Activated CD8-positive, alpha-beta T cell treated with anti-CD3 and anti-CD28 coated beads for 36 hours (primary cell): Measurements from ENCODE around the gene PRKG1. TPM values are rescaled to one million over a fixed set of nuclear protein-coding genes. Genes with fewer than 3 reads are reported as not detected.

Experiments used
- ATAC-seq: fragments of 200-7000 bp; cut with Tn5 transposase; one replicate; pipeline ENCODE4 v1.10.0; 2021; ENCODE audit warnings: mild to moderate bottlenecking, moderate library complexity
- CTCF ChIA-PET: fragments of 350-600 bp; sonication (Branson Sonifier 250); formaldehyde crosslinking; loops from one replicate; lab custom pipeline; 2021; ENCODE audit warnings: antibody characterized with exemption; lab: Charles Lee
- POLR2A ChIA-PET: fragments of 350-600 bp; sonication (Branson Sonifier 250); formaldehyde crosslinking; loops from one replicate; lab custom pipeline; 2021; ENCODE audit warnings: antibody characterized with exemption; lab: Charles Lee
- DNase-seq: peaks from one replicate; pipeline ENCODE4 v3.0.0-alpha.2; 2020
- H3K27ac Mint-ChIP-seq: one replicate; pipeline ENCODE4 v1.8.0; 2021; ENCODE audit warnings: mild to moderate bottlenecking, mixed read lengths
- H3K27me3 Mint-ChIP-seq: one replicate; pipeline ENCODE4 v1.8.0; 2021; ENCODE audit warnings: mixed read lengths
- H3K36me3 Mint-ChIP-seq: one replicate; pipeline ENCODE4 v1.8.0; 2021; ENCODE audit warnings: low read depth, mixed read lengths
- H3K4me1 Mint-ChIP-seq: one replicate; pipeline ENCODE4 v1.8.0; 2021; ENCODE audit warnings: low read depth, mixed read lengths
- H3K4me3 Mint-ChIP-seq: one replicate; pipeline ENCODE4 v1.8.0; 2021; ENCODE audit warnings: mild to moderate bottlenecking, moderate library complexity, mixed read lengths
- H3K9me3 Mint-ChIP-seq: one replicate; pipeline ENCODE4 v1.8.0; 2021; ENCODE audit warnings: mixed read lengths
- intact Hi-C: fragments of 100-400 bp; cut with micrococcal nuclease; formaldehyde crosslinking; loops from one replicate; pipeline ENCODE4 v1.10.0; 2022
- total RNA-seq, 2 experiments: library from RNA; stranded (reverse); gene quantifications; one replicate each; pipeline ENCODE4 v1.2.3, GENCODE V29; 2021
- TF ChIP-seq, protein P1 (sequence below): fragments of 200-600 bp; IDR thresholded peaks from one replicate; pipeline ENCODE4 v1.8.0; 2022; ENCODE audit warnings: antibody characterized with exemption, mild to moderate bottlenecking

PRKG1 gene
- total RNA-seq, 2 experiments from 2014 or later = not detected

GRCh38 chr10:51604579-51604978, 530.3 kb downstream of the PRKG1 start:
- Mint-ChIP-seq H3K9me3 (no peaks in the 10 kb centered on the region), H3K4me1 (no peaks in the 10 kb centered on the region), H3K4me3 (no peak overlapping the region), H3K27ac (no peak overlapping the region), H3K27me3 (no peaks in the 10 kb centered on the region), H3K36me3 (no peaks in the 10 kb centered on the region)
- intact Hi-C loops = no loop called here
- DNase-seq (no peak), ATAC-seq (no peak)
- POLR2A ChIA-PET = no interaction called here
- TF ChIP-seq, protein P1, sequence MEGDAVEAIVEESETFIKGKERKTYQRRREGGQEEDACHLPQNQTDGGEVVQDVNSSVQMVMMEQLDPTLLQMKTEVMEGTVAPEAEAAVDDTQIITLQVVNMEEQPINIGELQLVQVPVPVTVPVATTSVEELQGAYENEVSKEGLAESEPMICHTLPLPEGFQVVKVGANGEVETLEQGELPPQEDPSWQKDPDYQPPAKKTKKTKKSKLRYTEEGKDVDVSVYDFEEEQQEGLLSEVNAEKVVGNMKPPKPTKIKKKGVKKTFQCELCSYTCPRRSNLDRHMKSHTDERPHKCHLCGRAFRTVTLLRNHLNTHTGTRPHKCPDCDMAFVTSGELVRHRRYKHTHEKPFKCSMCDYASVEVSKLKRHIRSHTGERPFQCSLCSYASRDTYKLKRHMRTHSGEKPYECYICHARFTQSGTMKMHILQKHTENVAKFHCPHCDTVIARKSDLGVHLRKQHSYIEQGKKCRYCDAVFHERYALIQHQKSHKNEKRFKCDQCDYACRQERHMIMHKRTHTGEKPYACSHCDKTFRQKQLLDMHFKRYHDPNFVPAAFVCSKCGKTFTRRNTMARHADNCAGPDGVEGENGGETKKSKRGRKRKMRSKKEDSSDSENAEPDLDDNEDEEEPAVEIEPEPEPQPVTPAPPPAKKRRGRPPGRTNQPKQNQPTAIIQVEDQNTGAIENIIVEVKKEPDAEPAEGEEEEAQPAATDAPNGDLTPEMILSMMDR = no peak
- CTCF ChIA-PET = no interaction called here

- TF ChIP-seq, protein P1 = no peak
- no peak overlapping the region for H3K4me3 Mint-ChIP-seq
- intact Hi-C loops = no loop called here
- no peaks in the 10 kb centered on the region for H3K36me3 Mint-ChIP-seq
- CTCF ChIA-PET = no interaction called here
- DNase-seq (no peak), ATAC-seq (no peak)
- no peak overlapping the region for H3K27ac Mint-ChIP-seq
- H3K4me1 Mint-ChIP-seq = no peaks in the 10 kb centered on the region
- POLR2A ChIA-PET = no interaction called here
- H3K27me3 Mint-ChIP-seq = no peaks in the 10 kb centered on the region
- no peaks in the 10 kb centered on the region for H3K9me3 Mint-ChIP-seq
These were observed 532.7 kb downstream of the PRKG1 start for GRCh38 chr10:51606825-51607462.

- Mint-ChIP-seq H3K9me3 (no peaks in the 10 kb centered on the region), H3K4me3 (no peak overlapping the region), H3K27ac (no peak overlapping the region), H3K4me1 (no peaks in the 10 kb centered on the region), H3K36me3 (no peaks in the 10 kb centered on the region), H3K27me3 (no peaks in the 10 kb centered on the region)
- ChIA-PET POLR2A (no interaction called here), CTCF (no interaction called here)
- DNase-seq (no peak), ATAC-seq (no peak)
- intact Hi-C loops = no loop called here
- TF ChIP-seq, protein P1 = no peak
These were observed 533.2 kb downstream of the PRKG1 start for GRCh38 chr10:51607463-51607835.

GRCh38 chr10:51608211-51608610, 533.9 kb downstream of the PRKG1 start:
- ChIA-PET CTCF (no interaction called here), POLR2A (no interaction called here)
- Mint-ChIP-seq H3K27me3 (no peaks in the 10 kb centered on the region), H3K9me3 (no peaks in the 10 kb centered on the region), H3K4me1 (no peaks in the 10 kb centered on the region), H3K36me3 (no peaks in the 10 kb centered on the region), H3K27ac (no peak overlapping the region), H3K4me3 (no peak overlapping the region)
- ATAC-seq = no peak
- TF ChIP-seq, protein P1 = no peak
- no peak for DNase-seq
- intact Hi-C loops = no loop called here

- POLR2A ChIA-PET = no interaction called here
- no peak for ATAC-seq
- CTCF ChIA-PET = no interaction called here
- H3K9me3 Mint-ChIP-seq = peaks cover 3% of the 10 kb centered on the region
- H3K27me3 Mint-ChIP-seq = no peaks in the 10 kb centered on the region
- TF ChIP-seq, protein P1 = no peak
- H3K4me1 Mint-ChIP-seq = no peaks in the 10 kb centered on the region
- H3K36me3 Mint-ChIP-seq = no peaks in the 10 kb centered on the region
- DNase-seq = no peak
- H3K4me3 Mint-ChIP-seq = no peak overlapping the region
- H3K27ac Mint-ChIP-seq = no peak overlapping the region
- intact Hi-C loops = no loop called here
These were observed 541.5 kb downstream of the PRKG1 start for GRCh38 chr10:51615764-51616298.
